Esophagus muscularis mucosa (tissue), 4 donors: ENCODE results near the gene ARMCX6. TPM values are rescaled to one million over a fixed set of nuclear protein-coding genes. Genes with fewer than 3 reads are reported as not detected.
"Not testable (repeated sequence)": the region's sequence is repeated elsewhere in the genome, so short reads cannot be mapped to it uniquely, and the experiment has no call there.

Experiments used
- DNase-seq: peaks from one replicate; pipeline ENCODE4 v3.0.0-alpha.2; 2017; ENCODE audit errors: extremely low spot score
- H3K27ac ChIP-seq, 4 donors: fragments of 200-600 bp; sonication (generic); replicated peaks in 1 of 4; 1 replicate in 3 of 4; 2 replicates in 1 of 4; pipeline ENCODE4 v1.5.1; 2016 to 2019; ENCODE audit warnings: mild to moderate bottlenecking in 1 of 4
- H3K27me3 ChIP-seq, 4 donors: fragments of 200-600 bp; sonication (generic); one replicate each; pipeline versions ENCODE4 v1.5.1 to v1.6.0; 2016 to 2019
- H3K36me3 ChIP-seq, 4 donors: fragments of 200-600 bp; sonication (generic); one replicate each; pipeline ENCODE4 v1.5.1; 2016 to 2019
- H3K4me1 ChIP-seq, 4 donors: fragments of 200-600 bp; sonication (generic); one replicate each; pipeline ENCODE4 v1.5.1; 2016 to 2019
- H3K4me3 ChIP-seq, 4 donors: fragments of 200-600 bp; sonication (generic); 1 replicate in 2 of 4; 2 replicates in 2 of 4; pipeline ENCODE4 v1.5.1; 2016 to 2019; ENCODE audit warnings: mild to moderate bottlenecking in 4 of 4, moderate library complexity in 1 of 4
- H3K9me3 ChIP-seq, 4 donors: fragments of 200-600 bp; sonication (generic); 1 replicate in 3 of 4; 2 replicates in 1 of 4; pipeline ENCODE4 v1.5.1; 2016 to 2019
- EP300 ChIP-seq: sonication (generic); formaldehyde crosslinking; IDR thresholded peaks from one replicate; pipeline ENCODE4 v1.6.1; 2017; ENCODE audit warnings: antibody characterized with exemption
- POLR2A ChIP-seq: fragments of 450-650 bp; IDR thresholded peaks from one replicate; pipeline ENCODE4 v1.6.1; 2017; ENCODE audit warnings: antibody characterized with exemption, moderate library complexity, mild to moderate bottlenecking, low read depth
- POLR2AphosphoS5 ChIP-seq, 2 donors: sonication (generic); formaldehyde crosslinking; IDR thresholded peaks; one replicate each; pipeline ENCODE4 v1.6.1; 2017; ENCODE audit warnings: antibody characterized with exemption in 2 of 2
- WGBS: methylation state at CpG from one replicate; pipeline ENCODE4 v1.1.5; 2018; 5-methylcytosine and 5-hydroxymethylcytosine counted together
- intact Hi-C: fragments of 100-400 bp; cut with DNase I; formaldehyde crosslinking; loops from one replicate; pipeline ENCODE4 v1.15.1; 2023
- total RNA-seq, 4 donors: library from RNA; depleted of rRNA; stranded (reverse); fragments of >200 nt; gene quantifications; one replicate each; pipeline versions ENCODE4 v1.1.0 to v1.2.1, GENCODE V29; 2016
- TF ChIP-seq, protein P1 (sequence below), 3 experiments: fragments of 200-600 bp in 2 of 3; fragments of 450-650 bp in 1 of 3; sonication (generic) in 2 of 3; IDR thresholded peaks; one replicate each; pipeline ENCODE4 v1.5.1; 2017 to 2019; ENCODE audit warnings: antibody characterized with exemption in 3 of 3, mild to moderate bottlenecking in 2 of 3, moderate library complexity in 1 of 3

ARMCX6 gene
- total RNA-seq, 4 donors from 2014 or later: 6.6 to 17.2 (median 14.4) TPM

DNA sequence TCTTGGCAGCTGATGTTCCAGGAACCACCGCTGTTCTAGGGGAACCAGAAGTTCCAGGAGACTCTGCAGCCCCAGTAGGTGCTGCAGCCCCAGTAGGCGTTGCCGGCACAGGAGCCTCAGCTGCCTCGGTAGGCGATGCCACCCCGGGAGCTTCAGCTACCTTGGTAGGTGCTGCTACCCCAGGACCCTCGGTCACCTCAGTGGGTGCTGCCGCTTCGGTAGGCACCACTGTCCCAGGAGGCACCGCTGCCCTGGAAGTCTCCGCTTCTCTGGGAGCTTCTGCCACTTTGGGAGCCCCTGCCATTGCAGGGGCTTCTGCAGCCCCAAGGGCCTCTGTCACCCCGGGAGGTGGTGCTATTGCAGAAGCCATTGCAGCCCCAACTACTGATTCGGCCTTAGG lies 39.0 kb upstream of the ARMCX6 start:
- peaks cover 0 to 5% (median 0%) of the 10 kb centered on the region in 4 donors for H3K27me3 ChIP-seq
- no peaks in the 10 kb centered on the region for H3K9me3 ChIP-seq
- peaks cover 0 to 22% (median 15%) of the 10 kb centered on the region in 4 donors for H3K4me1 ChIP-seq
- DNase-seq: no peak
- intact Hi-C loops: no loop called here
- TF ChIP-seq EP300 (no peak), POLR2A (no peak), POLR2AphosphoS5 (IDR thresholded peaks at IDR 0.05) (no peak)
- TF ChIP-seq, protein P1, sequence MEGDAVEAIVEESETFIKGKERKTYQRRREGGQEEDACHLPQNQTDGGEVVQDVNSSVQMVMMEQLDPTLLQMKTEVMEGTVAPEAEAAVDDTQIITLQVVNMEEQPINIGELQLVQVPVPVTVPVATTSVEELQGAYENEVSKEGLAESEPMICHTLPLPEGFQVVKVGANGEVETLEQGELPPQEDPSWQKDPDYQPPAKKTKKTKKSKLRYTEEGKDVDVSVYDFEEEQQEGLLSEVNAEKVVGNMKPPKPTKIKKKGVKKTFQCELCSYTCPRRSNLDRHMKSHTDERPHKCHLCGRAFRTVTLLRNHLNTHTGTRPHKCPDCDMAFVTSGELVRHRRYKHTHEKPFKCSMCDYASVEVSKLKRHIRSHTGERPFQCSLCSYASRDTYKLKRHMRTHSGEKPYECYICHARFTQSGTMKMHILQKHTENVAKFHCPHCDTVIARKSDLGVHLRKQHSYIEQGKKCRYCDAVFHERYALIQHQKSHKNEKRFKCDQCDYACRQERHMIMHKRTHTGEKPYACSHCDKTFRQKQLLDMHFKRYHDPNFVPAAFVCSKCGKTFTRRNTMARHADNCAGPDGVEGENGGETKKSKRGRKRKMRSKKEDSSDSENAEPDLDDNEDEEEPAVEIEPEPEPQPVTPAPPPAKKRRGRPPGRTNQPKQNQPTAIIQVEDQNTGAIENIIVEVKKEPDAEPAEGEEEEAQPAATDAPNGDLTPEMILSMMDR (IDR thresholded peaks at IDR 0.05): no peak
- no peak overlapping the region for H3K27ac ChIP-seq
- H3K4me3 ChIP-seq: no peak overlapping the region
- 78% methylated on average over 3 of the region's 13 CpGs for WGBS
- peaks cover 0 to 17% (median 7%) of the 10 kb centered on the region in 4 donors for H3K36me3 ChIP-seq

GRCh38 chrX:101655534-101655933 lies 37.7 kb upstream of the ARMCX6 start:
- Histone ChIP-seq H3K27ac (no peak overlapping the region), H3K36me3 (peaks cover 0 to 17% (median 7%) of the 10 kb centered on the region in 4 donors), H3K4me3 (no peak overlapping the region), H3K27me3 (peaks cover 0 to 5% (median 0%) of the 10 kb centered on the region in 4 donors), H3K9me3 (no peaks in the 10 kb centered on the region), H3K4me1 (peaks cover 0 to 22% (median 15%) of the 10 kb centered on the region in 4 donors)
- intact Hi-C loops: no loop called here
- DNase-seq: no peak
- WGBS: 62% methylated on average over 3 of the region's 3 CpGs
- TF ChIP-seq POLR2A: no peak
- TF ChIP-seq, protein P1 (IDR thresholded peaks at IDR 0.05): no peak

- H3K36me3 ChIP-seq, H3K4me3 ChIP-seq, H3K27ac ChIP-seq, H3K27me3 ChIP-seq, intact Hi-C loops, H3K4me1 ChIP-seq, DNase-seq, H3K9me3 ChIP-seq: not testable (repeated sequence)
Observed at GRCh38 chrX:101647716-101648115, 29.9 kb upstream of the ARMCX6 start.

- no peaks in the 10 kb centered on the region for H3K9me3 ChIP-seq
- intact Hi-C loops: no loop called here
- H3K4me3 ChIP-seq: no peak overlapping the region
- no peaks in the 10 kb centered on the region for H3K27me3 ChIP-seq
- DNase-seq: no peak
- no peak overlapping the region for H3K27ac ChIP-seq
- no peak for TF ChIP-seq POLR2AphosphoS5 (IDR thresholded peaks at IDR 0.05)
- no peaks in the 10 kb centered on the region for H3K36me3 ChIP-seq
- WGBS: 32% methylated on average over 1 of the region's 1 CpG
- H3K4me1 ChIP-seq: no peaks in the 10 kb centered on the region
Observed at GRCh38 chrX:101642093-101642492, 24.3 kb upstream of the ARMCX6 start.

- H3K4me1 ChIP-seq: no peaks in the 10 kb centered on the region
- H3K4me3 ChIP-seq: no peak overlapping the region
- H3K27me3 ChIP-seq: no peaks in the 10 kb centered on the region
- H3K27ac ChIP-seq: no peak overlapping the region
- no peaks in the 10 kb centered on the region for H3K36me3 ChIP-seq
- TF ChIP-seq POLR2AphosphoS5 (IDR thresholded peaks at IDR 0.05) (no peak), EP300 (no peak), POLR2A (no peak)
- TF ChIP-seq, protein P1 (IDR thresholded peaks at IDR 0.05): no peak
- H3K9me3 ChIP-seq: no peaks in the 10 kb centered on the region
- no peak for DNase-seq
- intact Hi-C loops: no loop called here
Observed at GRCh38 chrX:101639583-101639982, 21.8 kb upstream of the ARMCX6 start.

- no peak overlapping the region for H3K27ac ChIP-seq
- H3K36me3 ChIP-seq: no peaks in the 10 kb centered on the region
- H3K9me3 ChIP-seq: no peaks in the 10 kb centered on the region
- no peak for DNase-seq
- H3K4me3 ChIP-seq: no peak overlapping the region
- intact Hi-C loops: no loop called here
- TF ChIP-seq, protein P1 (IDR thresholded peaks at IDR 0.05): no peak
- TF ChIP-seq POLR2AphosphoS5 (IDR thresholded peaks at IDR 0.05) (no peak), EP300 (no peak), POLR2A (no peak)
- H3K27me3 ChIP-seq: no peaks in the 10 kb centered on the region
- peaks cover 0 to 19% (median 17%) of the 10 kb centered on the region in 4 donors for H3K4me1 ChIP-seq
Observed at GRCh38 chrX:101619364-101619763, 1.6 kb upstream of the ARMCX6 start.
